ENCODE measurements around the gene UBD.

UBD gene

GRCh38 chr6:29558439-29559079 is 973 bp downstream of the UBD start:
- DNase-seq = no peak

GRCh38 chr6:29557320-29557719 is 2.2 kb downstream of the UBD start:
- DNase-seq = no peak

GRCh38 chr6:29554764-29555163 is 4.8 kb downstream of the UBD start:
- no peak for DNase-seq

GRCh38 chr6:29553268-29554057 is 6.1 kb downstream of the UBD start:
- DNase-seq = peak; percentile 56

- no peak for DNase-seq
Observed at GRCh38 chr6:29552512-29553051, 7.0 kb downstream of the UBD start.

GRCh38 chr6:29547573-29547972 is 12.0 kb downstream of the UBD start:
- DNase-seq = peak; percentile 15

- DNase-seq = no peak
Observed at GRCh38 chr6:29537714-29538403, 21.7 kb downstream of the UBD start.

GRCh38 chr6:29532320-29532951 is 27.1 kb downstream of the UBD start:
- no peak for DNase-seq

GRCh38 chr6:29531668-29532067 is 27.9 kb downstream of the UBD start:
- peak; percentile 50 for DNase-seq

- DNase-seq = no peak
Observed at GRCh38 chr6:29530671-29531310, 28.7 kb downstream of the UBD start.

- DNase-seq = no peak
Observed at GRCh38 chr6:29529956-29530355, 29.6 kb downstream of the UBD start.

GRCh38 chr6:29528988-29529560 is 30.5 kb downstream of the UBD start:
- no peak for DNase-seq

GRCh38 chr6:29528300-29528931 is 31.1 kb downstream of the UBD start:
- no peak for DNase-seq

GRCh38 chr6:29527564-29527963 is 32.0 kb downstream of the UBD start:
- DNase-seq = no peak

GRCh38 chr6:29527126-29527525 is 32.4 kb downstream of the UBD start:
- DNase-seq = no peak

- no peak for DNase-seq
Observed at GRCh38 chr6:29525311-29525639, 34.3 kb downstream of the UBD start.

- no peak for DNase-seq
Observed at GRCh38 chr6:29524444-29525310, 34.9 kb downstream of the UBD start.

- no peak for DNase-seq
Observed at GRCh38 chr6:29524044-29524443, 35.5 kb downstream of the UBD start.

- no peak for DNase-seq
Observed at GRCh38 chr6:29522227-29522626, 37.3 kb downstream of the UBD start.

- DNase-seq = no peak
Observed at GRCh38 chr6:29521006-29521680, 38.4 kb downstream of the UBD start.

Measured in stimulated activated CD4-positive, alpha-beta T cell treated with anti-CD3 and anti-CD28 coated beads, Interleukin-15, amount 100 ng/mL, for 24 hours (primary cell).